Prostate gland (tissue), 2 donors: ENCODE data around the gene TM9SF1.

Experiments used
- POLR2A ChIP-seq: fragments of 450-650 bp; IDR thresholded peaks from one replicate; pipeline ENCODE4 v1.6.1; 2016; ENCODE audit warnings: antibody characterized with exemption, mild to moderate bottlenecking
- POLR2AphosphoS5 ChIP-seq: sonication (generic); formaldehyde crosslinking; IDR thresholded peaks from one replicate; pipeline ENCODE4 v1.6.1; 2017; ENCODE audit warnings: antibody characterized with exemption
- TF ChIP-seq, protein P1 (sequence below), 4 experiments: fragments of 200-600 bp in 2 of 4; fragments of 450-650 bp in 2 of 4; sonication (generic) in 2 of 4; IDR thresholded peaks; 1 replicate in 3 of 4; 2 replicates in 1 of 4; pipeline ENCODE4 v1.5.1; 2016 to 2019; ENCODE audit warnings: antibody characterized with exemption in 4 of 4, mild to moderate bottlenecking in 2 of 4, moderate library complexity in 2 of 4

GRCh38 chr14:24145690-24146452, 49.4 kb downstream of the TM9SF1 start:
- TF ChIP-seq POLR2AphosphoS5 (no peak), POLR2A (no peak)
- TF ChIP-seq, protein P1, sequence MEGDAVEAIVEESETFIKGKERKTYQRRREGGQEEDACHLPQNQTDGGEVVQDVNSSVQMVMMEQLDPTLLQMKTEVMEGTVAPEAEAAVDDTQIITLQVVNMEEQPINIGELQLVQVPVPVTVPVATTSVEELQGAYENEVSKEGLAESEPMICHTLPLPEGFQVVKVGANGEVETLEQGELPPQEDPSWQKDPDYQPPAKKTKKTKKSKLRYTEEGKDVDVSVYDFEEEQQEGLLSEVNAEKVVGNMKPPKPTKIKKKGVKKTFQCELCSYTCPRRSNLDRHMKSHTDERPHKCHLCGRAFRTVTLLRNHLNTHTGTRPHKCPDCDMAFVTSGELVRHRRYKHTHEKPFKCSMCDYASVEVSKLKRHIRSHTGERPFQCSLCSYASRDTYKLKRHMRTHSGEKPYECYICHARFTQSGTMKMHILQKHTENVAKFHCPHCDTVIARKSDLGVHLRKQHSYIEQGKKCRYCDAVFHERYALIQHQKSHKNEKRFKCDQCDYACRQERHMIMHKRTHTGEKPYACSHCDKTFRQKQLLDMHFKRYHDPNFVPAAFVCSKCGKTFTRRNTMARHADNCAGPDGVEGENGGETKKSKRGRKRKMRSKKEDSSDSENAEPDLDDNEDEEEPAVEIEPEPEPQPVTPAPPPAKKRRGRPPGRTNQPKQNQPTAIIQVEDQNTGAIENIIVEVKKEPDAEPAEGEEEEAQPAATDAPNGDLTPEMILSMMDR (IDR thresholded peaks at IDR 0.05) = no peak
